NCI-H526 (cell line): ENCODE measurements around the gene HAND1.

Experiments used
- DNase-seq, 2 experiments: peaks; one replicate each; lab custom pipeline; 2025; lab: John Stamatoyannopoulos, UW

HAND1 gene

GRCh38 chr5:154455585-154455984, 22.4 kb downstream of the HAND1 start:
- no peak for DNase-seq

GRCh38 chr5:154451957-154452356, 26.1 kb downstream of the HAND1 start:
- no peak for DNase-seq

- DNase-seq = no peak
These were observed 28.2 kb downstream of the HAND1 start for GRCh38 chr5:154449786-154450185.

GRCh38 chr5:154447089-154447725, 30.8 kb downstream of the HAND1 start:
- DNase-seq = no peak

GRCh38 chr5:154446195-154447088, 31.6 kb downstream of the HAND1 start:
- DNase-seq = peak; percentile 30 to 63

GRCh38 chr5:154445422-154446194, 32.4 kb downstream of the HAND1 start, which contains the start of gene SAP30L:
TSS of gene SAP30L (plus strand) at chr5:154445997. CDS start at chr5:154446605, 608 bp downstream.
- peak; percentile 87 to 96 for DNase-seq

- DNase-seq = peak; percentile 7 to 47
These were observed 33.2 kb downstream of the HAND1 start for GRCh38 chr5:154444556-154445421.

- DNase-seq = no peak
These were observed 35.2 kb downstream of the HAND1 start for GRCh38 chr5:154442801-154443200.

GRCh38 chr5:154440540-154440939, 37.5 kb downstream of the HAND1 start:
- no peak for DNase-seq

GRCh38 chr5:154437281-154437965, 40.6 kb downstream of the HAND1 start:
- DNase-seq = no peak

- DNase-seq = no peak
These were observed 42.8 kb downstream of the HAND1 start for GRCh38 chr5:154435226-154435625.

GRCh38 chr5:154430961-154431630, 46.9 kb downstream of the HAND1 start:
- no peak for DNase-seq

GRCh38 chr5:154430466-154430865, 47.6 kb downstream of the HAND1 start:
- DNase-seq = no peak

- DNase-seq = no peak
These were observed 48.7 kb downstream of the HAND1 start for GRCh38 chr5:154429341-154429740.

GRCh38 chr5:154428208-154428607, 49.8 kb downstream of the HAND1 start:
- DNase-seq = no peak
